HG02970 (cell line): Measurements from ENCODE around the gene RPGRIP1.
A peak's percentile ranks its signal among the peaks of the same experiment; 100 is the strongest.
"Not testable (repeated sequence)": the region's sequence is repeated elsewhere in the genome, so short reads cannot be mapped to it uniquely, and the experiment has no call there.

Experiments used
- ATAC-seq: cut with Tn5 transposase; IDR thresholded peaks from one replicate; pipeline ENCODE4 v1.9.1; 2021; ENCODE audit warnings: mild to moderate bottlenecking, moderate library complexity, moderate number of reproducible peaks; ENCODE audit not compliant: unreplicated experiment, low FRiP score

Gene RPGRIP1

GRCh38 chr14:21299562-21300130, 19.8 kb downstream of the RPGRIP1 start:
- ATAC-seq: no peak

DNA sequence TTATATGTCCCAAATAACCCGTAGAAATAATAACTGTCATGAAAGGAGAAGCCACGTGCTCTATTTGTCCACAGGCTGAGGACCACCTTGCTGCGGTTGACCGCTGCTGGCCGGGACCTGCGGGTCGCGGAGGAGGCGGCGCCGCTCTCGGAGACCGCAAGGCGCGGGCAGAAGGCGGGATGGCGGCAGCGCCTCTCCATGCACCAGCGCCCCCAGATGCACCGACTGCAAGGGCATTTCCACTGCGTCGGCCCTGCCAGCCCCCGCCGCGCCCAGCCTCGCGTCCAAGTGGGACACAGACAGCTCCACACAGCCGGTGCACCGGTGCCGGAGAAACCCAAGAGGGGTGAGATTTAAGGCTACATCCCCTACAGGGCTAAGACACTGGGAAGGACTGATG, 21.0 kb downstream of the RPGRIP1 start:
- no peak for ATAC-seq

DNA sequence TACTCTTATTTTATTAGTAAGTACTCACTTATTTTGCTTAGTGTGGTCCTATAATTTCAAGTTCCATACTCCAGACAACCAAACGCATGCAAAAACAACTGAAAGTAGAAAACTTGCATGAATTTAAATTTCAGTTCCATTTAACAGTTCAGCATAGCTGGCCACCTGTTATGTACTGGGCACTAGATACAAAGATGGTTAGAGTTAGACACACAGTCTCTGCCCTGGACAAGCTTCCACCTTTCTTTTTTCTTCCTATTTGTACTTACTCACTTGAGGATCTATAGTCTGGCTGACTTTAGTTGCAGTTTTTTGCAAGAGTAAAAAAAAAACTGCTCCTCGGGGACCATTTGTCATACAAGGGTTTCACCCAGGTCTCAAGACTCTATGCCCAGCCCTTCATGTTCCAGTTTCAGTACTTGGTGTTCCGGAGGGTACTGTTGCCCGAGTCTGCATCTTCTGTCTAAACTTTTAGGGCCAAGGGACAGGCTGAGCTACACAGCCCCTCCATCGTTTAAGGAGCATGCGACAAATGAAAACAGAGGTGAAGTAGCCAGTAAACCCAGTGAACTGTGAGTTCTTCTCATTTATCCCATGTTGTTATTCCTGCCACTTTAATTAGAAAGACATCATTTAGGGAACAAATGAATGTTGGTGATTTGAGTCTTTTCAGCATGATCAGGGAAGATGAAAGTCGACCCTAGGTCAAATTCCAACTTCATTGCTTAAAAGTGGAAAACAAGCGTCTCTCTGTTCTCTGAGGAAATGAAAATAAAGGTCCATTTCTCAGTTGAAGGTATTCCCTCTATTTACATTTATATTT, 22.3 kb downstream of the RPGRIP1 start:
- no peak for ATAC-seq

GRCh38 chr14:21302836-21303140, 22.9 kb downstream of the RPGRIP1 start:
- ATAC-seq: not testable (repeated sequence)

DNA sequence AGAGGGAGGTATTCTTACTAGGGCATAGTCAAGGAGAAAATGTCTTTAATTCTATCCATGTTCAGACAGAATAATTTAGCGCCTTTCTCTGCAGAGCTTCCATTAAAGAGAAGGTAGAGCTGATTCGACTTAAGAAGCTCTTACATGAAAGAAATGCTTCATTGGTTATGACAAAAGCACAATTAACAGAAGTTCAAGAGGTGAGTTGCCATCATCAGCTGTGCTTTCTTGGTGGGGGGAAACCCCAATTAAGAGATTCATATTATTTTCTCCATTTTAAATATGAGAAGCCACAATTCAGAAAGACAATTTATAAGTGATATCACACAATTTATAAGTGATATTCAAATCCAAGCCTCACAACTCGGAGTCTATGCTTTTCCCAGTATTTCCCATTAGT, 27.8 kb downstream of the RPGRIP1 start:
- ATAC-seq: no peak

- peak; percentile 21 for ATAC-seq
These were observed 28.2 kb downstream of the RPGRIP1 start for GRCh38 chr14:21308132-21308478.

- ATAC-seq: peak; percentile 65
These were observed 28.8 kb downstream of the RPGRIP1 start for GRCh38 chr14:21308479-21309237.

- no peak for ATAC-seq
These were observed 29.4 kb downstream of the RPGRIP1 start for GRCh38 chr14:21309238-21309636.

DNA sequence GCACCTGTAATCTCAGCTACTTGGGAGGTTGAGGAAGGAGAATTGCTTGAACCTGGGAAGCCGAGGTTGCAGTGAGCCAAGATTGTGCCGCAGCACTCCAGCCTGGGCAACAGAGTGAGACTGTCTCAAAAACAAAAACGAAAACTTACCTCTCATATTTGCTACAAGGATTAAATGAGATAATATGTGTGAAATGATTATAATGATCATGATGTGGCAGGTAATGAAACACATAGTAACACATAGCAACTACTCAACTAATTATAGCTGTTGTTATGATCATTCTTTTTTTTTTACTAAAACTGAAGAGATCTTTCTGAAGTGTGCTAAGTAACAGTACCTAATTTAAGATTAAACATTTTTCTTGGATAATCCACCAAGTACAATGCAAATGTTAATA, 30.1 kb downstream of the RPGRIP1 start:
- no peak for ATAC-seq

DNA sequence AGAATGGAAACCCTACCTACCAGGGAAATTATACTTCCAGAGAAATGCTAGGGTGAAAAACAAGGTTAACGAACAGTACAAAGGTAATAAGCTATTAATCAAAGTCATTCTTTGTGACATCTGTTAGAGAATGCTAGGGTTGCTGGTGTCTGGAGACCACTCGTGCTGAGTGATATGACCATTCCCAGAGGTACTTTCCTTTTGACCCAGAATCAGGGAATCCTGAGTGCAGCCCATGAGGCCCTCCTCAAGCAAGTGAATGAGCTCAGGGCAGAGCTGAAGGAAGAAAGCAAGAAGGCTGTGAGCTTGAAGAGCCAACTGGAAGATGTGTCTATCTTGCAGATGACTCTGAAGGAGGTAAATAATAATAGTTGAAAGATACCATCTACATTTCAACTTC, 31.7 kb downstream of the RPGRIP1 start:
- ATAC-seq: no peak

GRCh38 chr14:21313512-21313911, 33.6 kb downstream of the RPGRIP1 start:
- no peak for ATAC-seq

DNA sequence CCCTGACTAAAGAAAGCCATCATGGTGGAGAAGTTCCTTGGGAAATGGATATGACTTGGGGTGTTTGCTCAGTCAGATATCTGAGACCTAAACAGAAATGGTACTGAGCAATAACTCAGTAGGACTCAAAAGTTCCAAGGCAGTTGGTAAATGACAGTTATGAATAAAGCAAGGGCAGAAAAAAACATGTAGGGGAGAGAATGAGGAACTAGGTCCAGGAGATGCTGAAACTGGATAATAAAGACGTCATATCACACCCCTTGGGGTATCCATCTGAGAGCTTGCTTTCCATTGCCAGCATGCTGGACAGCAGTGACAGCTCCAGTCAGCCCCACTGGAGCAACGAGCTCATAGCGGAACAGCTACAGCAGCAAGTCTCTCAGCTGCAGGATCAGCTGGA, 37.5 kb downstream of the RPGRIP1 start:
- ATAC-seq: no peak

- ATAC-seq: no peak
These were observed 41.0 kb downstream of the RPGRIP1 start for GRCh38 chr14:21320913-21321312.

DNA sequence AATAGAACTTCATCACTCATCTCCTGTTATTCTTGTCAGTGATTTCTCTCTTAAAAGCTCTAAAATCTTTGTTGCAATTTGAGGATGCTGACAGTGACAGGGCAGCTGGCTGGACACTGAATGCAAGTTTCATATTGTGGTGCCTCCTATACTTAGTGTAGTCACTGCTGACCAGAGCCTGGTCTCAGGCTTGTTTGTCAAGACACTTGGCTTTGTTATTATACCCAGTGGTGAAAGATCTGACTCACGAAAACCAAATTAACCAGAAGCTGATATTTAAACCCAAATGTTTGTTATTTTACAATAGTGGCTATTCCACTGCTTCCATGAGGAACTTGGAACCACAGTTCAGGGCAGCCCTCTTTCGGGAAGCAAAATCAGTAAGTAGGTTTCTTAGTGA, 42.8 kb downstream of the RPGRIP1 start:
- ATAC-seq: no peak

DNA sequence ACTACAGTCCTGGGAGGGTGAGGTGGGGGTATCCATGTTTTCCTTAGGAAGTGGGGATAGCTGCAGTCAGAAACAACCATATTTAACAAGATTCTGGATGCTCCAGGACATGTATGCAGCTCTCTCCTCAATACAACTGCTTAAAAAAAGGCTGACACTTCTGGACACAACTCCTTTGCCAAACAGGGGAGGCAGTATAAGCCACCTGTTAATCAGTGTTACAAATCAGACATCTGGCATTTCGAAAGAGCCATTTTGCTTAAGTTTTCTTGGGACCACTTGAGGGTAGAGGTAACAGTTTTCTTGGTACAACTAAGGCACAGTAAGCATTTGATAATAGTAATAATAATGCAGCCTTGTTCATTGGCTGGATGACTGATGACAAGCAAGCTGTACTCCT, 47.1 kb downstream of the RPGRIP1 start:
- no peak for ATAC-seq
